Right atrium auricular region (tissue), 2 donors: ENCODE data around the gene PRCC. TPM values are rescaled to one million over a fixed set of nuclear protein-coding genes. Genes with fewer than 3 reads are reported as not detected.
A peak's percentile ranks its signal among the peaks of the same experiment; 100 is the strongest.

ENCODE experiments used
- DNase-seq: peaks from one replicate; pipeline ENCODE4 v3.0.0-alpha.2; 2019; ENCODE audit warnings: low spot score
- H3K27ac ChIP-seq, 2 donors: fragments of 200-600 bp; sonication (generic); 1 replicate in 1 of 2; 2 replicates in 1 of 2; pipeline ENCODE4 v1.5.1; 2016 to 2019
- H3K27me3 ChIP-seq, 2 donors: fragments of 200-600 bp; sonication (generic); one replicate each; pipeline versions ENCODE4 v1.5.1 to v1.6.0; 2017 to 2019
- H3K36me3 ChIP-seq: fragments of 200-600 bp; sonication (generic); one replicate; pipeline ENCODE4 v1.5.1; 2016
- H3K4me1 ChIP-seq, 2 donors: fragments of 200-600 bp; sonication (generic); one replicate each; pipeline versions ENCODE4 v1.5.1 to v1.6.0; 2017 to 2019
- H3K4me3 ChIP-seq, 2 donors: fragments of 200-600 bp; sonication (generic); 1 replicate in 1 of 2; 2 replicates in 1 of 2; pipeline ENCODE4 v1.5.1; 2017 to 2019; ENCODE audit warnings: mild to moderate bottlenecking in 1 of 2, moderate library complexity in 1 of 2
- H3K9me3 ChIP-seq, 2 donors: fragments of 200-600 bp; sonication (generic); one replicate each; pipeline ENCODE4 v1.5.1; 2019
- total RNA-seq, 2 donors: library from RNA; depleted of rRNA; stranded (reverse); fragments of >200 nt; gene quantifications; one replicate each; pipeline ENCODE4 v1.1.0, GENCODE V29; 2016
- TF ChIP-seq, protein P1 (sequence below), 2 donors: fragments of 200-600 bp; sonication (generic); IDR thresholded peaks; one replicate each; pipeline ENCODE4 v1.5.1; 2019; ENCODE audit warnings: antibody characterized with exemption in 2 of 2

PRCC gene
- total RNA-seq, 2 donors from 2014 or later = 29.8 to 34.3 TPM

DNA sequence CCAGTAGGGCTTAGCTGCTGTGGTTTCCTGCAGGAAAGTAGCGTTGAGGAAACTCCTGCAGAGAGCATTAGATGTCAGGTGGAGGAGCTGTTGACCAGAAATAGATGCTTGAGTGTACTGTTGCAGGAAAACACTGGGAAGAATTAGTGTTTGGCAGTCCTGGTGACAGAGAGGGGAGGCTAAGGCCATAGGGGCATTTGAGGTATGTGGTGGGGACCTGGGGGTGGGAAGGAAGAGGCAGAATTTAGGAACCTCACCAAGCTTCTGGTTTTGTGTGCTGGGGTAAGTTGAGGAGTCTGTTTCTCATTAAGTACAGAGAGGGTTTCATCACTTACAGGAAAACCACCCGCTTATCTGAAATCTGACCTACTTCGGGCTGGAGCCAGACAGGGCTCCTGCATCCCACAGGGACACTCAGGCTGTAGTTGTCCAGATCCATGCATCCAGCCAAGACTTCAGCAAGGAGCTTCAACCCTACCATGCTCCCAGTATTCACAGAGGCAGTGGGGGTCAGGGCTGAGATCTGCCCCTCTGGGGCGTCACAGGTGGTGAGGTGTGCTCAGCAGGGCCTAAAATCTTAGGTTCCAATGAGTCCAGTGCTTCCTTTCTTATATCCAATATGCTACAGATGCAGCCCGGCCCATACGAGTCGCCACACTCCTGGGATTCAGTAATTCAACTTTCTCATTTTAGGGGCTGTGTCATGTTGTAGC lies 34.2 kb downstream of the PRCC start:
- peaks cover 46% of the 10 kb centered on the region for H3K36me3 ChIP-seq
- H3K4me1 ChIP-seq = peaks cover 0 to 32% of the 10 kb centered on the region in 2 donors
- TF ChIP-seq, protein P1, sequence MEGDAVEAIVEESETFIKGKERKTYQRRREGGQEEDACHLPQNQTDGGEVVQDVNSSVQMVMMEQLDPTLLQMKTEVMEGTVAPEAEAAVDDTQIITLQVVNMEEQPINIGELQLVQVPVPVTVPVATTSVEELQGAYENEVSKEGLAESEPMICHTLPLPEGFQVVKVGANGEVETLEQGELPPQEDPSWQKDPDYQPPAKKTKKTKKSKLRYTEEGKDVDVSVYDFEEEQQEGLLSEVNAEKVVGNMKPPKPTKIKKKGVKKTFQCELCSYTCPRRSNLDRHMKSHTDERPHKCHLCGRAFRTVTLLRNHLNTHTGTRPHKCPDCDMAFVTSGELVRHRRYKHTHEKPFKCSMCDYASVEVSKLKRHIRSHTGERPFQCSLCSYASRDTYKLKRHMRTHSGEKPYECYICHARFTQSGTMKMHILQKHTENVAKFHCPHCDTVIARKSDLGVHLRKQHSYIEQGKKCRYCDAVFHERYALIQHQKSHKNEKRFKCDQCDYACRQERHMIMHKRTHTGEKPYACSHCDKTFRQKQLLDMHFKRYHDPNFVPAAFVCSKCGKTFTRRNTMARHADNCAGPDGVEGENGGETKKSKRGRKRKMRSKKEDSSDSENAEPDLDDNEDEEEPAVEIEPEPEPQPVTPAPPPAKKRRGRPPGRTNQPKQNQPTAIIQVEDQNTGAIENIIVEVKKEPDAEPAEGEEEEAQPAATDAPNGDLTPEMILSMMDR (IDR thresholded peaks at IDR 0.05) = peak in 1 of 2 donors; percentile 37
- H3K4me3 ChIP-seq = no peak overlapping the region
- H3K9me3 ChIP-seq = no peaks in the 10 kb centered on the region
- H3K27me3 ChIP-seq = no peaks in the 10 kb centered on the region
- DNase-seq = no peak
- peak overlapping the region in 1 of 2 donors; percentile 11 for H3K27ac ChIP-seq

DNA sequence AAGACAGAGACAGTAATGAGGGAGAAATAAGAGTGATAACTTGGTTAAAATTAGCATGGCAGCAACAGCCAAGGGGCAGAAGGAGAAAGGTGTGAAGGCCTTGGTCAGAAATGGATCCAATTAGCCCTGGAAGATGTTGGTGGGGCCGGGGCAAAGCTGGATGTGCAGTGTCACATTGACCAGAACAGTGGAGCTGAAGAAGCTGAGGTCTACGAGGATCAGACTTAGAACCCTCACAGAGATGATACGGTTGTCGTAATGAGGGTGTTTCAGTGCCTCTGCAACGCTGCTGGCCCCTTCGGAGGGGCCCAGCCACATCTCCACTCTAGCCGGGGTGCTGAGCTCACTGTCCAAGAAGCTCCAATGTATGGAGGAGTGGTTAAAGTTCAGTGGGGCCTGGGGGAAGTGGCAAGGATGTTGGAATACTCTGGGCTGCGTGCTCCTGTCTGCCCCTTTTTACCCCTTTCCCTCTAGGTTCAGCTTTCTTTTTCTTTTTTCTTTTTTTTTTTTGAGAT lies 35.1 kb downstream of the PRCC start:
- Histone ChIP-seq H3K4me3 (no peak overlapping the region), H3K27me3 (no peaks in the 10 kb centered on the region), H3K27ac (peak overlapping the region in 1 of 2 donors; percentile 11), H3K4me1 (peaks cover 0 to 37% of the 10 kb centered on the region in 2 donors), H3K36me3 (peaks cover 39% of the 10 kb centered on the region), H3K9me3 (no peaks in the 10 kb centered on the region)
- no peak for DNase-seq
- TF ChIP-seq, protein P1 (IDR thresholded peaks at IDR 0.05) = no peak

DNA sequence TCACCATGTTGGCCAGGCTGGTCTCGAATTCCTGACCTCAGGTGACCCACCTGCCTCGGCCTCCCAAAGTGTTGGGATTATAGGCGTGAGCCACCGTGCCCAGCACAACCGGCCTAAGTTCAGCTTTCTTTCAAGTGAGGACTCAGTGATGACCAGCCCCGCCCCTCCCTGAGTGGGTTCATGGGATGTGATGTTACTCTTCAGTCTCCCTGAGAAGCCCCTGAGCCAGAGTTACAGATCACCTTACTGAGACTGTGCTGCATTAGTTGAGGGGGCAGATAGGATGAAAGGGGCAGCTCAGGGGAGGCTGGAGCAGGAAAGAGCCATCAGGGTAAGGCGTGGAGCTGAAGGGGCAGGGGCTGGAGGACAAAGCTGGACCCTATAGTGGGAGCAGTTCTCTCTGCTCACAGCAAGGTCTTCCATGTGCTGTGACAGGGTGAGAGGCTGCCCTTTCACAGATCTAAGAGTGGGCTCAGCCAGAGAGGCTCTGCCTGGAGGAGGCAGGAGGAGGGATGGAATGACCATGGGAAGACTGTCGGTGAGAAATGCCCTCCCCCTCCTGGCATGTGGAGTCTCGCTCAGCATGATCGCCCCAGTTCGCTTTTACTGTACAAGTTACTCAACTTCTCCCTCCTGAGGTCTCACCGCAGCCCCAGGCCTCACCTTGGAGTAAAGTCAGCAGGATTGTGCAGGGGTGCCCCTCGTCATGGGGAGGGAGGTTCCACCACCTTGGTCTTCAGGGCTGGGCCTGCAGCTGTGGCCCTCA lies 35.9 kb downstream of the PRCC start:
- Histone ChIP-seq H3K27ac (no peak overlapping the region), H3K9me3 (no peaks in the 10 kb centered on the region), H3K27me3 (no peaks in the 10 kb centered on the region), H3K4me3 (no peak overlapping the region), H3K4me1 (peaks cover 0 to 37% of the 10 kb centered on the region in 2 donors), H3K36me3 (peaks cover 31% of the 10 kb centered on the region)
- TF ChIP-seq, protein P1 (IDR thresholded peaks at IDR 0.05) = no peak
- no peak for DNase-seq

DNA sequence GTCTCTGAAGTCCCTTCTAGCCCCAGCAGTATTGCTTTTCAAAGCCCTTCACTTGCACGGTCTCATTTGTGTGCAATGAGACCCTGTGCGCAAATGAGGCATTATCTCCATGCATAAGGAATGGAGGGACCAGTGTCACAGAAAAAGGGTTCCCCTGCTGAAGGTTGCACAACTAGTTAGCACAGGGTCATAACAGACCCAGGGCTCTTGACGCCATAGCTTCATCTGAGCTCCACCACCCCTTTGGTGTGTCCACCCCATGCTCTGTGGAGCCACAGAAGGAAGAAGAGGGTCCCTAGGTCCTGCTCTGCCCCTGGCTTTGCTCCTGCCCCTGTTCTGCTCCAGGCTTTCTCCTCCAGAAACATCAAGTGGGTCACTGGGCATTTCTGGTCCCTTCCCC lies 36.7 kb downstream of the PRCC start:
- H3K4me1 ChIP-seq = peaks cover 0 to 37% of the 10 kb centered on the region in 2 donors

DNA sequence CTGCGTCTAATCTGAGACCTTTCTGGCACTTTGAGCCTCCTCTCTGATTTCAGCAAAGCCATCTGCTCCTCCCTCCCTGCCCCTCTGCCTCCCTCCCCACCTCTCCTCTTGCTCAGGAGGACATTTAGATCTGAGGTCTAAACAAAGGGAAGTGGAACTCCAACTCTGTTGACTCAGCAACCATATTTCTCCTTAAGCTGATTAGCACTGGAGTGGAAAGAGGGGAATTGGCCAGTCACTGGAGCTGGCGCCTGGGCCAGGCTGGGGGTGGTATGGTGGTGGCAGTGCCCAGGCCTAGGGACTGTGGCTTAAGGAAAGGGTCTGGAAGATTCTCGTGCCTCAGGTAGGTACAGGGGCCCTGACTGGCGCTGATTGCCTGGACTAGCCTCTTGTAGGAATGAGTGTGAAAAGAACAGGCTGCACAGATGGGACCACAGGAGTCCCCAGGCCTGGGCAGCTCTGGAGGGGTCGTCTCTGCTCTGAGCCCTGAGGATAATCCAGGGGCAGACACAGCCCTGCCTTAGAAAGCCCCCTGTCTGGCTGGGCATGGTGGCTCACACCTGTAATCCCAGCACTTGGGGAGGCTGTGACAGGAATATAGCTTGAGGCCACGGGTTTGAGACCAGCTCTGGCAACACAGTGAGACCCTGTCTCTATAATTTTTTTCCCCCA lies 37.4 kb downstream of the PRCC start:
- Histone ChIP-seq H3K36me3 (peaks cover 16% of the 10 kb centered on the region), H3K9me3 (no peaks in the 10 kb centered on the region), H3K27ac (no peak overlapping the region), H3K4me3 (no peak overlapping the region), H3K4me1 (peaks cover 0 to 37% of the 10 kb centered on the region in 2 donors), H3K27me3 (no peaks in the 10 kb centered on the region)
- TF ChIP-seq, protein P1 (IDR thresholded peaks at IDR 0.05) = no peak
- no peak for DNase-seq

More for the DNA sequence above, 36.7 kb downstream of the PRCC start:
- H3K4me3 ChIP-seq = no peak overlapping the region
- H3K36me3 ChIP-seq = peaks cover 23% of the 10 kb centered on the region
- H3K9me3 ChIP-seq = no peaks in the 10 kb centered on the region
- H3K27me3 ChIP-seq = no peaks in the 10 kb centered on the region
- TF ChIP-seq, protein P1 (IDR thresholded peaks at IDR 0.05) = no peak
- no peak overlapping the region for H3K27ac ChIP-seq
- no peak for DNase-seq
